Esophagus squamous epithelium (tissue), 4 donors: Measurements from ENCODE around the gene ARNT2.

Experiments
- POLR2A ChIP-seq, 4 donors: fragments of 450-650 bp; IDR thresholded peaks; one replicate each; pipeline ENCODE4 v1.6.1; 2017; ENCODE audit warnings: antibody characterized with exemption in 4 of 4, mild to moderate bottlenecking in 4 of 4, moderate library complexity in 3 of 4
- TF ChIP-seq, protein P1 (sequence below), 6 experiments: fragments of 450-650 bp in 4 of 6; fragments of 200-600 bp in 2 of 6; sonication (generic) in 2 of 6; IDR thresholded peaks; one replicate each; pipeline ENCODE4 v1.5.1; 2016 to 2019; ENCODE audit warnings: antibody characterized with exemption in 6 of 6, mild to moderate bottlenecking in 4 of 6, moderate library complexity in 4 of 6

DNA sequence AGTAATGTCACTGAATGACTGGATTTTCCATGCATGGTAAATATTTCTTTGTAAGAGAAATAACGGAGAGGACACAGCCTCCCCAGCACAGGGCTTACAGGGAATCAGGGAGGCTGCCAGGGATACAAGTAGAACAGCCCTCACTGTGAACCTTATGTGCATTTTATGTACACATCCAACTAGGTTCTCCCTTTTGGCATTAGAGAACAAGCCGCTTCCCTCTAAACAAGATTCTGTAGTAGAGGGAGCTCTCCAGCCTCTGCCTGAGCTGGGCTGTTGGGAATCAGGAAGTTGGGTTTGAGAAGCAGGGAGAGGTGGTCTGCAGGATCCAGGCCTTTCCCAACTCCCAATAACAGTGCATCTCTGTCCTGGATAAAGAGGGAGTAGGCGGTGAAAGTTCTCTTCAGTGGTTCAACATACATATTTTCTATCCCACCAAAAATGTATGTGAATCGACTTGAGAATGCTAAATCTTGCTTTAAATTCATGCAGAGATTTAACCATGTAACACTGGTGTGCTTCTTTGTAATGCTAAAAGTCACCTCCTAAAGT lies 83.7 kb downstream of the ARNT2 start:
- no peak for TF ChIP-seq POLR2A (IDR thresholded peaks at IDR 0.05)
- TF ChIP-seq, protein P1, sequence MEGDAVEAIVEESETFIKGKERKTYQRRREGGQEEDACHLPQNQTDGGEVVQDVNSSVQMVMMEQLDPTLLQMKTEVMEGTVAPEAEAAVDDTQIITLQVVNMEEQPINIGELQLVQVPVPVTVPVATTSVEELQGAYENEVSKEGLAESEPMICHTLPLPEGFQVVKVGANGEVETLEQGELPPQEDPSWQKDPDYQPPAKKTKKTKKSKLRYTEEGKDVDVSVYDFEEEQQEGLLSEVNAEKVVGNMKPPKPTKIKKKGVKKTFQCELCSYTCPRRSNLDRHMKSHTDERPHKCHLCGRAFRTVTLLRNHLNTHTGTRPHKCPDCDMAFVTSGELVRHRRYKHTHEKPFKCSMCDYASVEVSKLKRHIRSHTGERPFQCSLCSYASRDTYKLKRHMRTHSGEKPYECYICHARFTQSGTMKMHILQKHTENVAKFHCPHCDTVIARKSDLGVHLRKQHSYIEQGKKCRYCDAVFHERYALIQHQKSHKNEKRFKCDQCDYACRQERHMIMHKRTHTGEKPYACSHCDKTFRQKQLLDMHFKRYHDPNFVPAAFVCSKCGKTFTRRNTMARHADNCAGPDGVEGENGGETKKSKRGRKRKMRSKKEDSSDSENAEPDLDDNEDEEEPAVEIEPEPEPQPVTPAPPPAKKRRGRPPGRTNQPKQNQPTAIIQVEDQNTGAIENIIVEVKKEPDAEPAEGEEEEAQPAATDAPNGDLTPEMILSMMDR (IDR thresholded peaks at IDR 0.05), result no peak
